Head of caudate nucleus (tissue), 42 donors: ENCODE results near the gene FBXO21.
"Not testable (repeated sequence)": the region's sequence is repeated elsewhere in the genome, so short reads cannot be mapped to it uniquely, and the experiment has no call there.

Experiments used
- DNase-seq, 42 donors: peaks; one replicate each; pipeline versions ENCODE4 v3.0.0 to v3.0.0-alpha.2; 2020 to 2021; ENCODE audit warnings: mixed read lengths in 7 of 42
- intact Hi-C: fragments of 100-400 bp; cut with DNase I; formaldehyde crosslinking; loops from one replicate; pipeline ENCODE4 v1.15.0; 2022

FBXO21 gene

DNA sequence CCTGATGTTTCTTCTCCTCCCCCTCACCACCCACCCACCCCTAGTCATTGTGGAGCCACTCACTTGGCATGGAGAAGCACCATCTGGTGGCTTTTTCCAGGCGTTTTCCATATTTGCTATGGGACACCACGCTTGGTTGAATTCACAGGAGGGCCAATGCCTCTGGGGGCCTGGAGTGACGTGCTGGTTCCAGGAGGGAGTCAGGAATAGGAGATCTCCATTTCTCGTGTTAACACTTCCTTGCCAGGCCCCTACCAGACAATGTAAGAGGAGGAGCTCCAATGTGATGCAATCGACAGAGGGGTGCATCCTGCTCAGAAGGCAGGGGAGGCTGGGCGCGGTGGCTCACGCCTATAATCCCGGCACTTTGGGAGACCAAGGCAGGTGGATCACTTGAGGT is 69.5 kb downstream of the FBXO21 start:
- intact Hi-C loops = no loop called here
- no peak for DNase-seq

DNA sequence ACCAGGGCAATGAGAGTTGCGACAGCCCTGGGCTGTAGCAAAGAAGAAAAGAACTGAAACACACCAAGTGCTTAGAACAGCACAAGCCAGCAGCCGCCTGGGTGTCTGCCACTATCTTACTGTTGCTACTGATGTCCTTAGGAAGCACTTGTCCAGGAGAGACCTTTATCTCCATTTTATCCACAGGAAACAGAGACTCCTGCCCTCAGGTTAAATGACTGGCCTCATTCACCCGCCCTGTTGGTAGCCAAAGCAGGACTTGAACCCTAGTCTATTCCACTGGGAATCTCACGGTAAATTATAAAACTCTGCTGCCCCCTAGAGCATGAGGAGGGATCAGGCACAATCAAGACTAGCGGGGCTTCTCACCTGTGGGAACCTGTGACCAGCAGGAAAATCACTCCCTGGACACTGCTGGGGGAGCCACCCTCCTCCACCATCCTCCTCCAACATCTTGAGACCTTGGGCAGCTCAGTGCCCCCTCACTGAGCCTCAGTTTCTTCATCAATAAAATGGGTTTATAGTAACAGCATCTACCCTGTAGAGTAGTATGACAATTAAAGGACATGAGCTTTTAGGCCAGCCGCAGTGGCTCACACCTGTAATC is 70.6 kb downstream of the FBXO21 start:
- DNase-seq = peak in 8 of 42 donors; percentile 33 to 64 (median 53)
- intact Hi-C loops = no loop called here

DNA sequence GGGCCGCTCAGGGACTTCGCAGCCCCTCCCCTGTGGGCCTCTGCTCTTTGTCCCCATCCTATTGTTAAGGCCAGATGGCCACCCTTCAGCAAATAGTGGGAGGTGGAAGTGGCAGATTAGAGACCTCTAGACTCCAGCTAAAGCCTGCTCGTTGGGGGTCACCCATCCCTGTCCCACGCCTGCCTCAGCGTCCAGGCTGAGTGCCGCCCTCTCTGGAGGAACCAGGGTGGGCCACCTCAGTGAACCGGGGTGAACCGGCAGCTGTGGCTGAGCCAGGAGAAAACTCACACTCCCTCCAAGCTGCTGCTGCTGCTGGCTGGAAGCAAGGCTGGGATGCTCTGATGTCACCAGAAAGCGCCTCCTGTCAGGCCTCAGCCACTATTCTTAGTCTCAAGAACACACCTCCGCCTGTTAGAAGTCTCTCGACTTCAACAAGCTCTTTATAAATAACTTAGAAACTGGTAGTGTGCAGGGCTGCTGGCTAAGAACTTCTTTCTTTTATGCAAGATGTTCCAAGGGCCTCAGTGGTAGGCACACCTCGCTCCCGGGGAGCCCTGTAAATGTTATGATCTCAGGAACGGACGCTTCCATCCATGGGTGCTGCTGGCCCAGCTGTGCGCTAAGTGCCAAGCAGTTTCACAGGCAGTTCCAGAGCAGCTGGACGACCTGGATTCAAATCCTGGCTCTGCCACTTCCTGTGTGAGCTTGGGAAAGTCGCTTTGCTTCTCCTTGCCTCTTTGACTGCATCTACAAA is 71.3 kb downstream of the FBXO21 start:
- intact Hi-C loops = no loop called here
- peak in 41 of 42 donors; percentile 34 to 94 (median 71) for DNase-seq

DNA sequence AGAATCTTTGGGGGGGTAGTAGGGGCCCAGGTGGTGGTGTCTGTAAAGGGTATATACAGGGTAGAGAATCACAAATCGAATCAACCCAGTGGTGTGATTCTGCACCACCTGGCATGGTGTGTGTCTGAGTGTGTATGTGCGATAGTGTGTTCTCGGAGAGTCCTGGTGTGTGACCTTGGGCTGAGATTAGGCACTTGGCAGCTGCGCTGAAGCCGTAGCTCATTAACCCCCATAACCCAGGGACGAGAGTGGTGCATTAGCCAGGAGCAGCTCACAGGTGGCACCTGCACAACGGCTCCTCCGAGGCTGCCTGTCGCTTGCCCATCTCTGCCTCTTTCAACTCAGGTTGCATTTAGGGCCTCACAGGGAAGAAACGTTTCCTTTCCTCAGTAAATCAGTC is 75.5 kb downstream of the FBXO21 start:
- intact Hi-C loops = no loop called here
- no peak for DNase-seq

DNA sequence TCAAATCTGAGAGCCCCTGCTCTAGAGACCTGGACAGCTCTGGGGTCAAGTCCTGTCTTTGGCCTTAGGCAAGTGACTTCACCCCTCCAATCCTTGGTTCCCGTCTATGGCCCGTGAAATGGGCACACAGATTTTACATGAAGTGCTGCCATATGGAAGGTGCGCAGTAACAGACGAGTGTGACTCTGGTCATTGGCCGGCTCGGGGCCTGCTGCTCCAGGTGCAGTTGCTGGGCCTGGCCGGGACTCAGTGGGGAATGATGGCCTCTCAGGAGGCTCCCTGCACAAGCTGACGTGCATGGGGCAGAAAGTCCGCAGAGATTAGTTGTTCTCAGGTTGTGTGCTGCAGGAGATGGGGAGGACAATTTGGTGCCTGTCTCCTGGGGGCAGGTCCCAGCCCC is 77.0 kb downstream of the FBXO21 start:
- no peak for DNase-seq

GRCh38 chr12:117111821-117112595 is 78.3 kb downstream of the FBXO21 start:
- intact Hi-C loops = no loop called here
- DNase-seq = no peak

More for the DNA sequence above, 77.0 kb downstream of the FBXO21 start:
- intact Hi-C loops = no loop called here

DNA sequence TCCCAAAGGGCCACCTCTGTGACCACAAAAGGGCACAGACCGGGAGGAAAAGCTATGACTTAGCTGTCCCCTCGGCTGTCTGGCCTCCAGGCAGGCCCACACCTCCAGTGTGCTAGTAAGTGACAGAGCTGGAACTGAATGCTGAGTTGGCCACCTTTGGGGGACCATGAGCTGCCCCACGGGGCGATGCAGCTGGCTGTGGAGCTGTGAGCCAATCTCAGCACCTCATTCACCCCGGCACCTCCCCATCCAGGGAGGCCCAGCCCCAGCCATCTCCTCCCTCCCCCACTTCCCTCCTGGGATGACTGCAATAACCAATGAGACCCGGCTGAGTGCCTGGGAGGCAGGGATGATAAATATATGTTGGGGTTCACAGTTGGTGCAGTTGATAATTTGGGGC is 78.9 kb downstream of the FBXO21 start:
- no peak for DNase-seq
- intact Hi-C loops = no loop called here

DNA sequence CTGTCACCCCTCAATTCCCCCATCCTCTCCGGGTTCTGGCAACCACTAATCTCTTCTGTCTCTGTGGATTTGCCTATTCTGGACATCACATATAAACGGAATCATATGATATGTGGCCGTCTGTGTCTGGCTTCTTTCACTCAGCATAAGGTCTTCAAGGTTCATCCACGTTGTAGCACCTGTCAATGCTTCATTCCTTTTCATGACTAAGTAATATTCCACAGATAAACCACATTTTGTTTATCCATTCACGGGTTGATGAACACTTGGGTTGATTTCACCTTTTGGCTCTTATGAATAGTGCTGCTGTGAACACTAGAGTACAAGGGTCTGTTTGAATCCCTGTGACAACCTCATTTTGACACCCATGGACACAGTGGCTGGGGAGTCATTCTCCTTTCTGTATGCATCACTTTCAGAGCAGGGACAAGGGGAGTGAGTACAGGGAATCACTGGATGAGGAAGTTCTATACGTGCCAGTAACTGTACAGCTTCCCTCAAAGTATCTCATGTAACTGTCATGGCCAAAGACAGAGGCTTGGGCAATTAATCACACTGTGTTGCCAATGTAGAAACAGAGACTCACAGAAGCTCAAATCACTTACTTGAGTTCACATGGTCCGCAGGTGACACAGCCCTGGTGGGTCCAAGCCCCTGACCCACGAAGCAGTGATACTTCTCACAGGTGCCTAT is 80.2 kb downstream of the FBXO21 start:
- DNase-seq = no peak
- intact Hi-C loops = no loop called here

GRCh38 chr12:117105902-117106301 is 84.4 kb downstream of the FBXO21 start:
- DNase-seq = peak in 2 of 42 donors; percentile 7 to 10
- intact Hi-C loops = no loop called here

DNA sequence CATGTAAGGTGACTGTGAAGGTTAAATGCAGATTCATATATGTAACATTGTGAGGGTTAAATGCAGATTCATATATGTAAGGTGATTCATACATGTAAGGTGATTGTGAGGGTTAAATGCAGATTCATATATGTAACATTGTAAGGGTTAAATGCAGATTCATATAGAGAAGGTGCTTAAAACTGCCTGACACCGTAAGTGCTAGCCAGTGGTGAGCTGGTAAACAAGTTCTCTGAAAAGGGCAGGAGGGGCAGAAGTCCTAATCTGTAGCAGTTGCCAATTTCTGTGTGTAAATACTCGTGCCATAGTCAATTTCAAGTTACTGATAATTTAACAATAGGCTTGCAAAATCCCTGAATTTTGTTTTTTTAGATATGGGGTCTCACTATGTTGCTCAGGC is 86.3 kb downstream of the FBXO21 start:
- intact Hi-C loops, DNase-seq: not testable (repeated sequence)

- DNase-seq = peak in 1 of 42 donors; percentile 2
- intact Hi-C loops = no loop called here
Measured at GRCh38 chr12:117102800-117103181, 87.5 kb downstream of the FBXO21 start.

GRCh38 chr12:117101953-117102799 is 88.1 kb downstream of the FBXO21 start:
- DNase-seq = peak in 3 of 42 donors; percentile 1 to 23 (median 22)
- intact Hi-C loops = no loop called here

DNA sequence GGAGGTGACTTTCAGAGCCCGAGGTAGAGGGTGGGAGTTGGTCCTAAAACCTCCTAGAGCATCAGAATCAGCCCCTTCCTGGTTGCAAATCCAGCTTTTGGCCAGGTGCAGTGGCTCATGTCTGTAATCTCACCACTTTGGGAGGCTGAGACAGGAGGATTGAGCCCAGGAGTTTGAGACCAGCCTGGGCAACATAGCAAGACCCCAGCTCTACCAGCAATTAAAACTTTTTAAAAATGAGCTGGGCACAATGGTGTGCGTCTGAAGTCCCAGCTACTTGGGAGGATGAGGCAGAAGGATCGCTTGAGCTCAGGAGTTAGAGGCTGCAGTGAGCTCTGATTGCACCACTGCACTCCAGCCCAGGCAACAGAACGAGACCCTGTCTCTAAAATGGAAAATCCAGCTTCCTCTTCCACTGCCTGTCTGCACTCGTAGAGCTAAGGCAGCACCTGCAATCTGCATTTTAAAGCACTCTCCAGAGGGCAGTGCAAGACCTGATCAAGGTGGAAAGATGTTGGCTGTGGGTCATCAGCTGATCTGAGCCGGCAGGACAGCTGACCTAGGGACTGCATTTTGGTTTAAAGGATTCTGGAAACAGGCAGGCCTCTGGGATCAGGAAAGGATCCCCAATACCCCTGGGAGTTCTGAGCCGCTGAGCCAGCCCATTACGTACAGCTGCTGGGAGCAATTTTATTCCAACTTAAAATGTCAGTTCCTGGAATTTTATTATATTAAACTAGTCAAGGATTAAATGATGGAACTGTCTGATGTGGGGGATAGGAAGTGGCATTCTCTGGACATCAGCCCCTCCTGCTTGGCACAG is 89.2 kb downstream of the FBXO21 start:
- DNase-seq = peak in 3 of 42 donors; percentile 16 to 29 (median 23)
- intact Hi-C loops = no loop called here

DNA sequence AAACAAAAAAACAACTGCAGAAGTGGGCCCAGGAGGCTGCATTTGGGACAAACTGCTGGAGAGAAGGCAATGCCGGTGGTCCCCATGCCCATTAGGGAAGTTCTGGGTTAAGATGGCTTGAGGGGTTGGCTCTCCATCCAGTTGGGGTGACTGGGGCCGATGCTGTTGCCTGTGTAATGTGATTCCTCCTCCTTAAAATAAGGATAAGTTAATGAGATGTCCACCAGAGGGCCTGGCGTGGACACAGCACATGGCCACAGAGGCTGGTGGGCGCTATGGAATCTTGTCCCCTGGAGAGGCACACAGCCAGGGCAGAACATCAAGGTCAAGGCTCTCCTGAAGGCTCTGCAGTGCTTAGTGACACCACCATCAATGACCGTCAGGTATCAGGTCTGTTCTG is 90.0 kb downstream of the FBXO21 start:
- peak in 3 of 42 donors; percentile 21 to 41 (median 30) for DNase-seq
- intact Hi-C loops = no loop called here

- intact Hi-C loops = no loop called here
- peak in 9 of 42 donors; percentile 38 to 56 (median 41) for DNase-seq
Measured at GRCh38 chr12:117098361-117099217, 91.7 kb downstream of the FBXO21 start.

- intact Hi-C loops = no loop called here
Measured at GRCh38 chr12:117098024-117098360, 92.3 kb downstream of the FBXO21 start.

DNA sequence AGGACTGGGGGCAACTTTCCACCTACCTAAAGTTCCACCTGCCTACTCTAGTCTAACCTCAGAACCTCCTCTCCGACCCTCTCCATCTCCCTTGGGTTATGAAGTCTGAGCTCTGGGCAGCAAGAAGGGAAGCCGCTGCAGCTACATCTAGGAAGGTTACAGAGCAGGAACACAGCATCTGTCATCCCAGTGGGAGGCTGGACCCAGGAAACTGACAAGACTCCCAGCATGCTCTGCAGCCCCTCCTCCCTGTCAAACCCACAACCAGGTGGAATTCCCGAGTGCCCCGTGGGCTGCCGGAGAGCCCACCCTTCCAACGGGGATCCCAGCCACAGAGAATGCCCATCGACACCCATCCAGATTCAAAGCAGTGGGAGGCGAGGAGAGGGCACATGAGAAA is 93.1 kb downstream of the FBXO21 start:
- peak in 37 of 42 donors; percentile 32 to 82 (median 61) for DNase-seq
- intact Hi-C loops = no loop called here

More at GRCh38 chr12:117098024-117098360, 92.3 kb downstream of the FBXO21 start:
- DNase-seq = no peak
